T-helper 22 cell (primary cell): Measurements from ENCODE around the gene HEATR1.
"Not testable (repeated sequence)": the region's sequence is repeated elsewhere in the genome, so short reads cannot be mapped to it uniquely, and the experiment has no call there.

Experiments used
- DNase-seq: peaks from one replicate; pipeline ENCODE4 v3.0.0-alpha.2; 2020; ENCODE audit warnings: low read depth

HEATR1 gene

DNA sequence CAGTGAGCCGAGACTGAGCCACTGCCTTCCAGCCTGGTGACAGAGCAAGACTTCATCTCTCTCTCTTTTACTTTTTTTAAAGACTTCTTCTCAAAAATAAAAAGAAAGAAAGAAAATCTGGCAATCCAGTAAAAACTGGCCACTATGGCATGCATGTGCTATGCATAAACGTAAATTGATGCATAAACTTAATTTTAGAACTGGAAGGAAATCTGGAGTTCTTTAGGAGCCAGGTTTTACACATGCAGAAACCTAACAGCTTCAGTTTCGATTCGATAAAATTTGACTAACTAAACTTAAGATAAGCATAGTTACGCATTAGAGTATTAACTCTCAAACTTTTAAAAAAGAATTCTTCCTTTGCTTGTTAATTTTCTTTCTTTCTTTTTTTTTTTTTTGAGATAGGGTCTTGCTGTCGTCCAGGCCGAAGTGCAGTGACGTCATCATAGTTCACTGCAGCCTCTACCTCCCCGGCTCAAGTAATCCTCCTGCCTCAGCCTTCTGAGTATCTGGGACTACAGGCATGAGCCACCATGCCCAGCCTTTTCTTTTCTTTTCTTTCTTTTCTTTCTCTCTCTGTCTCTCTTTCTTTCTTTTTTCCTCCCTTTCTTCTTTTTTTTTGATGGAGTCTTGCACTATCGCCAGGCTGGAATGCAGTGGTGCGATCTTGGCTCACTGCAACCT lies 92.4 kb downstream of the HEATR1 start:
- DNase-seq: no peak

DNA sequence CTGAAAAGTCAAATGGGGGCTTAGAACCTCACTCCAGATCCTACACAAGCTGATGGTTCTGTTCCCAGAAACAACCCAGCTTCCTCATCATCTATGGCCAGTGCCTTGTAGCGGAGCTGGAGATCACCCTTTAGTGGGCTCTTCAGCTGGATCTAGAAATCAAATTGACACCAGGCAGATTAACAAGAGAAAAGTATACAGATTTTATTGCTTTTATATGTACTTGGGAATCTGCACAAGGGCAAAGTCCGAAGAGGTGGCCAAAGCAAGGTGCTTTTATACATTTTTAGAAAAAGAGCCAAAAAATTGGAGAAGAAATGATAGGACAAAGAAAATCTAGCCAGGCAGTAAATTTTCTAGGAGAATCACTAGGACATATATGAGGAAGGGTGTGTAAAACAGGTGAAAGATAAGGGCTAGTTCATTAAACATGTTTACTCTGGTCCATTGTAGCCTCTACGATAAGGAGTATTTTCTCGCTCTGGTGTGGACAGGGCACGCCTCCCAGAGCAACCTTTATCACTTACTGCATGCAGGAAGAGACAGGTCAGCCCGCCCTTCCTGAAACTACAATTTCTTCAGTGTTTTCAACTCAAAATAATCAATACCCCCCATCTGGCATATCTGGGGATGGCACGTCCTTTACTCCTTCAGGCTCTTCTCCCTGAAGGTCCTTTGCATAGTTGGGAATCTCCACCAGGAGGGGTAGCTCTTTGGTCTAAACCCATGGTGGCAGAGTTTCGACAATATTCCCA lies 94.5 kb downstream of the HEATR1 start:
- DNase-seq: no peak

DNA sequence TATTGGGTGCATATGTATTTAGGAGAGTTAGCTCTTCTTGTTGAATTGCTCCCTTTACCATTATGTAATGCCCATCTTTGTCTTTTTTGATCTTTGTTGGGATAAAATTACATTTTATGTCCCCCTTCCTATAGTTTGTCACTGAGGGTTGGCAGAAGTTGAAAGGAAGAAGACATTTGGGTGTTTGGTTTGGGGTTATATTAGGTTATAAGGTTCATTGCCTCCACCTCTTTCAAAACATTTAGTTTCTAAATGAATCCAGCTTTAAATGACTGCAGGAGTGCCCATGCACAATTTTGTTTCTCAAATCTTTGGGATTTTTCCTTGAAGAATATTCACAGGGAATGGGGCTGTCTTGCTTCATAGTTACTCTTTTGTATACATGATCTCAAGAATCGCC lies 95.1 kb downstream of the HEATR1 start:
- no peak for DNase-seq

DNA sequence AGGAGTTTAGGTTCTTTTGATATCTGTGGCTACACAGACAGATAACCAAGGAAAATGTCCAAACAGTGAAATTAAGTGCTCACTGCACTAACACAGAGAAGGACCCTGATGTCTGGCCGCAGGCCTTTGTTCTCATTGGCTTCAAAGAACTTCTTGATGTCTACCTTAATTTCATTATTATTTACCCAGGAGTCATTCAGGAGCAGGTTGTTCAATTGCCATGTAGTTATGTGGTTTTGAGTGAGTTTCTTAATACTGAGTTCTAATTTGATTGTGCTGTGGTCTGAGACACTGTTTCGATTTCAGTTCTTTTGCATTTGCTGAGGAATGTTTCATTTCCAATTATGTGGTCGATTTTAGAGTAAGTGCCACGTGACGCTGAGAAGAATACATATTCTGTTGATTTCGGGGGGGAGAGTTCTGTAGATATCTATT lies 95.7 kb downstream of the HEATR1 start:
- no peak for DNase-seq

DNA sequence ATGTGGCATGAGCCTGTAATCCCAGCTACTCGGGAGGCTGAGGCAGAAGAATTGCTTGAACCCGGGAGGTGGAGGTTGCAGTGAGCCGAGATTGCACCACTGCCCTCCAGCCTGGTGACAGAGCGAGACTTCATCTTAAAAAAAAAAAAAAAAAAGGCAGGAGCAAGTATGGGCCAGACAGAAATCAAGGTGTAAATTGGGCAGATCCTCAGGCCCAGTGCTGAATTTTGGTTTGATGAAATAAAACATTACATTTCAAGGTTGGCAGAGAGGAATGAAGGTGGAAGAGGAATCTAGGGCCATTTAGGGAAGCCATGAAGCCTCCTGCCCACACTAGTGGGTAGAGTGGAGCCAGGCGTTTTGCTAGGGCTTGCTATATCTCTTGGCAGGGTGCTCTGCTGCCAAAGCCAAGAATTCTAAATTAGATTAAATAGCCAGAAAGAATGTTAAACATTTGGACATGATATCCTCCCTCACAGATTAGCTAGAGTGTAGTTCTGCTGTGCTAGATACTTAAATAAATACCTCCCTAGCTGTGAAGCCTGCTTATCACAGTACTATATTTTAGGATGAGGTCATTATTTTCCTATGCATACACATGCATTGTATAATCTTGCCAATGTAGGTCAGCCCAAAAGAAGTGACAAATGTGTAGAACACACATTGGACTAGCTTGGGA lies 97.2 kb downstream of the HEATR1 start:
- no peak for DNase-seq

DNA sequence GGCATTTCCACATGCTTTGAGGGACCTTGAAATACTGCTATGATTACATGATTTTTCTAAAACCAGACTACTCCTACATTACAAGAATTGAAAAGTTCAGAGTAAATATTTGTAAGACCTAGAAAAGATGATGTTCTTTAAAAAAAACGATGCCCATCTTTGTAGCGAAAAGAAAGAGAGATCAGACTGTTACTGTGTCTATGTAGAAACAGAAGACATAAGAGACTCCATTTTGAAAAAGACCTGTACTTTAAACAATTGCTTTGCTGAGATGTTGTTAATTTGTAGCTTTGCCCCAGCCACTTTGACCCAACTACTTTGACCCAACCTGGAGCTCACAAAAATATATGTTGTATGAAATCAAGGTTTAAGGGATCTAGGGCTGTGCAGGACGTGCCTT lies 100.0 kb downstream of the HEATR1 start:
- DNase-seq: not testable (repeated sequence)

DNA sequence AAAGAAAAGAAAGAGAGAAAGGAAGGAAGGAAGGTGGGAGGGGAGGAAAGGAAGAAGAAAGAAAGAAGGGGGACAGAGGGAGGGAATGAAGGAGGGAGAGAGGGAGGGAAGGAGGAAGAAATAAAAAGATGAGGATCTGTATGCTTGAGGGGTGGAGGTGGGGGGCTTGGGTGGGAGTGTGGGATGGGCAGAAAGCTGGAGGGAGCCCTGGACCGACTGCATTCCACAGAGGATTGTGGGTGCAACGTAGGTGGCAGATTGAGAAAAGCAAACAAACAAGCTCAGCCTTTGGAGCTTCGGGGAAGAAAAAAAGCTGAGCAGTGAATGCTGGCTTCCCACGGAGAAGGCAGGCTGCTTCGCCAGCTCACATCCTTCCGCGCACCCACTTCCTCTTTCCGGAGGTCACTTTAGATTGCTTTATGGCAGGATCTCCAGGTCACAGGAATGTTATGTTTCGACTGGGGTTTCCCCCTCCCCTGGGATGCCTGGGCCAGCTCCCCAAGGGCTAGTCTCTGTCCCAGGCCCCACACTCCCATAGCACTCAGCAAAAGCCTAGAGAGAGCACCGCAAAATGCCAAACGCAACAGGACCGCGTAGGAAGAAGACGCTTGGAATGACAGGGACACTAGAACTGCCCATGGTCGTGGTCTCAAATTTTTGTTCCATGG lies 101.2 kb downstream of the HEATR1 start:
- DNase-seq: no peak

DNA sequence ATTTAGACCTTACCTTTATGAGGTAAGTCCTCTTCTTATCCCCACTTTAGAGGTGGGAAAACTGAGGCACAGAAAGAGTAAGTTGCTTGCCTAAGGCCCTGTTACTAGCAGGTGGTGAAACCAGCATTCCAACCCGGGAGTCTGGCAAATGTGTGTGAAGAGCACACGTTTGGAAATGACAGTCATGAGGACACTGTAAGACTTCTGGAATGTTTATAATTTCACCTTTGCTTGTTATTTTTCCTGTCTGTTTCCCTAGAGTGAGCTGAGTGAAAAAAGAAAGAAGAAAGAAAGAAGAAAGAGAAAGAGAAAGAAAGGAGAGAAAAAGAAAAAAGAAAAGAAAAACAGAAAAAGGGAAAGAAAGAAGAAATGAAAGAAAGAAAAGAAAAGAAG lies 101.7 kb downstream of the HEATR1 start:
- DNase-seq: no peak

DNA sequence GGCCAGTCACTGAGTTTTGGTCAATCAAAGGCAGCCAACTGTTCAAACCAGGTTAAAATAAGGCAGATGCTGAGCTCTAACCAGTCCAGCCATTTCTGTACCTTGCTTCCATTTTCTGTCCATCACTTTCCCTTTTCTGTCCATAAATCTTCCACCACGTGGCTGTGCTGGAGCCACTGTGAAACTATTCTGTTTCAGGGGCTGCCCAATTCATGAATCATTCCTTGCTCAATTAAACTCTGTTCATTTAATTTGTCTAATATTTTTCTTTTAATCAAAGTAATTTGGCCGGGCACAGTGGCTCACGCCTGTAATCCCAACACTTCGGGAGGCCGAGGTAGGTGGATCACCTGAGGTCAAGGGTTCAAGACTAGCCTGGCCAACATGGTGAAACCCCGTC lies 103.2 kb downstream of the HEATR1 start:
- DNase-seq: no peak
